GM23338 (cell line): ENCODE measurements around the gene SLC50A1. TPM values are rescaled to one million over a fixed set of nuclear protein-coding genes. Genes with fewer than 3 reads are reported as not detected.

Source experiments
- ATAC-seq: fragments of 200-7000 bp; cut with Tn5 transposase; 3 replicates; pipeline ENCODE4 v1.9.1; 2020
- DNase-seq: peaks from one replicate; pipeline ENCODE4 v3.0.0-alpha.2; 2015; ENCODE audit warnings: low spot score
- H2AFZ ChIP-seq: fragments of 200-600 bp; sonication (generic); 2 replicates; pipeline ENCODE4 v1.8.0; 2016; ENCODE audit warnings: antibody characterized with exemption, mild to moderate bottlenecking, moderate library complexity
- H3F3A ChIP-seq: fragments of 200-600 bp; sonication (generic); replicated peaks from 2 replicates; pipeline ENCODE4 v1.8.0; 2017; ENCODE audit warnings: antibody characterized with exemption, mixed run types, low read depth
- H3K27ac ChIP-seq: fragments of 200-600 bp; sonication (generic); 2 replicates; pipeline ENCODE4 v1.6.1; 2016; ENCODE audit warnings: low read depth
- H3K27me3 ChIP-seq: fragments of 200-600 bp; sonication (generic); 2 replicates; pipeline ENCODE4 v1.8.0; 2016; ENCODE audit warnings: mild to moderate bottlenecking, mixed run types, moderate library complexity; ENCODE audit not compliant: insufficient read depth
- H3K36me3 ChIP-seq: fragments of 200-600 bp; sonication (generic); 2 replicates; pipeline ENCODE4 v1.8.0; 2016; ENCODE audit warnings: mild to moderate bottlenecking; ENCODE audit not compliant: insufficient read depth
- H3K4me1 ChIP-seq: fragments of 200-600 bp; sonication (generic); 2 replicates; pipeline ENCODE4 v1.8.0; 2016; ENCODE audit warnings: mild to moderate bottlenecking, moderate library complexity; ENCODE audit not compliant: insufficient read depth
- H3K4me2 ChIP-seq: fragments of 200-600 bp; sonication (generic); 2 replicates; pipeline ENCODE4 v1.7.1; 2017; ENCODE audit warnings: mixed run types
- H3K4me3 ChIP-seq: fragments of 200-600 bp; sonication (generic); 2 replicates; pipeline ENCODE4 v1.6.1; 2016; ENCODE audit warnings: mixed run types
- H3K79me2 ChIP-seq: fragments of 200-600 bp; sonication (generic); replicated peaks from 2 replicates; pipeline ENCODE4 v1.8.0; 2017; ENCODE audit warnings: mild to moderate bottlenecking; ENCODE audit not compliant: insufficient read depth
- H3K9me2 ChIP-seq: fragments of 200-600 bp; sonication (generic); 2 replicates; pipeline ENCODE4 v1.8.0; 2017; ENCODE audit not compliant: insufficient read depth
- H4K20me1 ChIP-seq: fragments of 200-600 bp; sonication (generic); replicated peaks from 2 replicates; pipeline ENCODE4 v1.8.0; 2017; ENCODE audit warnings: mild to moderate bottlenecking; ENCODE audit not compliant: insufficient read depth
- H3K27ac Mint-ChIP-seq: 2 replicates; pipeline ENCODE4 v1.8.0; 2020; ENCODE audit warnings: inconsistent platforms, mild to moderate bottlenecking, moderate library complexity, mixed read lengths
- H3K27me3 Mint-ChIP-seq: 3 replicates; pipeline ENCODE4 v1.8.0; 2022; ENCODE audit warnings: low read depth, mild to moderate bottlenecking, moderate library complexity, mixed read lengths, inconsistent platforms; ENCODE audit not compliant: insufficient read depth, poor library complexity
- H3K36me3 Mint-ChIP-seq: 3 replicates; pipeline ENCODE4 v1.8.0; 2021; ENCODE audit warnings: low read depth, mild to moderate bottlenecking, inconsistent platforms, moderate library complexity, mixed read lengths
- H3K4me1 Mint-ChIP-seq: 3 replicates; pipeline ENCODE4 v1.8.0; 2020; ENCODE audit warnings: mild to moderate bottlenecking, inconsistent platforms, mixed read lengths
- H3K4me3 Mint-ChIP-seq: 3 replicates; pipeline ENCODE4 v1.8.0; 2021; ENCODE audit warnings: moderate library complexity, mild to moderate bottlenecking, inconsistent platforms, mixed read lengths
- H3K9me3 Mint-ChIP-seq: 3 replicates; pipeline ENCODE4 v1.8.0; 2020; ENCODE audit warnings: moderate library complexity, mild to moderate bottlenecking, inconsistent platforms, mixed read lengths
- EZH2 ChIP-seq: fragments of 200-600 bp; sonication (generic); IDR thresholded peaks from one replicate; pipeline ENCODE4 v1.8.0; 2017; ENCODE audit warnings: antibody characterized with exemption, mild to moderate bottlenecking, low read depth; ENCODE audit not compliant: unreplicated experiment
- NANOG ChIP-seq: IDR thresholded peaks from 2 replicates; pipeline ENCODE4 v1.6.1; 2016; ENCODE audit warnings: antibody characterized with exemption, borderline replicate concordance
- REST ChIP-seq: IDR thresholded peaks from one replicate; pipeline ENCODE4 v1.6.1; 2018; ENCODE audit warnings: antibody characterized with exemption; ENCODE audit not compliant: unreplicated experiment
- ZNF331 ChIP-seq: fragments of 250-450 bp; sonication (Bioruptor Pico); IDR thresholded peaks from 2 replicates; pipeline ENCODE4 v1.5.0; 2020; ENCODE audit warnings: low read depth, mild to moderate bottlenecking, moderate library complexity
- polyA plus RNA-seq: library from polyadenylated mRNA; unstranded; fragments of >200 nt; fragmentation: Nextera tagmentation; extraction: Ambion mirVana; gene quantifications from 2 replicates; pipeline ENCODE4 v1.2.1, GENCODE V29; 2016
- total RNA-seq: library from RNA; depleted of rRNA; stranded (reverse); fragments of >200 nt; shearing (Covaris generic); gene quantifications from 2 replicates; pipeline ENCODE4 v1.2.3, GENCODE V29; 2014
- TF ChIP-seq, protein P1 (sequence below), 2 experiments: fragments of 200-600 bp in 1 of 2; sonication (generic) in 1 of 2; conservative IDR thresholded peaks; 2 replicates each; pipeline versions ENCODE4 v1.5.1 to v1.6.1; 2016 to 2017; ENCODE audit warnings: antibody characterized with exemption in 2 of 2, low read depth in 2 of 2, mild to moderate bottlenecking in 2 of 2, moderate library complexity in 1 of 2
- TF ChIP-seq, protein P2 (sequence below): IDR thresholded peaks from 2 replicates; pipeline ENCODE4 v1.6.1; 2016; ENCODE audit warnings: antibody characterized with exemption

The SLC50A1 gene
- total and polyA plus RNA-seq, 2 experiments from 2014 or later = 30.0 to 63.9 TPM

GRCh38 chr1:155107309-155108264, 28.1 kb upstream of the SLC50A1 start:
- H3K36me3 ChIP-seq = no peaks in the 10 kb centered on the region
- Mint-ChIP-seq H3K36me3 (no peaks in the 10 kb centered on the region), H3K4me1 (0 out of 3 replicates have a peak, but pooled peaks cover 2% of the 10 kb centered on the region), H3K27me3 (peaks cover 1% of the 10 kb centered on the region), H3K27ac (no peak overlapping the region), H3K4me3 (no peak overlapping the region), H3K9me3 (no peaks in the 10 kb centered on the region)
- 0 out of 2 replicates have a peak, but pooled peaks cover 3% of the 10 kb centered on the region for H3F3A ChIP-seq
- H2AFZ ChIP-seq = 0 out of 2 replicates have a peak overlapping the region, but pooled peaks have one; percentile 23
- DNase-seq = no peak
- H3K4me1 ChIP-seq = no peaks in the 10 kb centered on the region; the same call in 1 of the 2 replicates
- H3K9me2 ChIP-seq = no peaks in the 10 kb centered on the region
- TF ChIP-seq REST = no peak
- TF ChIP-seq, protein P1, sequence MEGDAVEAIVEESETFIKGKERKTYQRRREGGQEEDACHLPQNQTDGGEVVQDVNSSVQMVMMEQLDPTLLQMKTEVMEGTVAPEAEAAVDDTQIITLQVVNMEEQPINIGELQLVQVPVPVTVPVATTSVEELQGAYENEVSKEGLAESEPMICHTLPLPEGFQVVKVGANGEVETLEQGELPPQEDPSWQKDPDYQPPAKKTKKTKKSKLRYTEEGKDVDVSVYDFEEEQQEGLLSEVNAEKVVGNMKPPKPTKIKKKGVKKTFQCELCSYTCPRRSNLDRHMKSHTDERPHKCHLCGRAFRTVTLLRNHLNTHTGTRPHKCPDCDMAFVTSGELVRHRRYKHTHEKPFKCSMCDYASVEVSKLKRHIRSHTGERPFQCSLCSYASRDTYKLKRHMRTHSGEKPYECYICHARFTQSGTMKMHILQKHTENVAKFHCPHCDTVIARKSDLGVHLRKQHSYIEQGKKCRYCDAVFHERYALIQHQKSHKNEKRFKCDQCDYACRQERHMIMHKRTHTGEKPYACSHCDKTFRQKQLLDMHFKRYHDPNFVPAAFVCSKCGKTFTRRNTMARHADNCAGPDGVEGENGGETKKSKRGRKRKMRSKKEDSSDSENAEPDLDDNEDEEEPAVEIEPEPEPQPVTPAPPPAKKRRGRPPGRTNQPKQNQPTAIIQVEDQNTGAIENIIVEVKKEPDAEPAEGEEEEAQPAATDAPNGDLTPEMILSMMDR (conservative IDR thresholded peaks at IDR 0.05; ENCODE audit: low read depth in 2 of 2) = peak in 1 of 2 experiments; percentile 21; a peak in 2 of 4 replicates
- no peak for TF ChIP-seq ZNF331 (CRISPR knock-in tag)
- no peak for TF ChIP-seq EZH2
- no peak for TF ChIP-seq NANOG
- TF ChIP-seq, protein P2, sequence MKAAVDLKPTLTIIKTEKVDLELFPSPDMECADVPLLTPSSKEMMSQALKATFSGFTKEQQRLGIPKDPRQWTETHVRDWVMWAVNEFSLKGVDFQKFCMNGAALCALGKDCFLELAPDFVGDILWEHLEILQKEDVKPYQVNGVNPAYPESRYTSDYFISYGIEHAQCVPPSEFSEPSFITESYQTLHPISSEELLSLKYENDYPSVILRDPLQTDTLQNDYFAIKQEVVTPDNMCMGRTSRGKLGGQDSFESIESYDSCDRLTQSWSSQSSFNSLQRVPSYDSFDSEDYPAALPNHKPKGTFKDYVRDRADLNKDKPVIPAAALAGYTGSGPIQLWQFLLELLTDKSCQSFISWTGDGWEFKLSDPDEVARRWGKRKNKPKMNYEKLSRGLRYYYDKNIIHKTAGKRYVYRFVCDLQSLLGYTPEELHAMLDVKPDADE = no peak
- H3K4me3 ChIP-seq = no peak overlapping the region
- H3K27ac ChIP-seq = no peak overlapping the region
- H3K27me3 ChIP-seq = no peaks in the 10 kb centered on the region
- no peak overlapping the region for H3K4me2 ChIP-seq
- H4K20me1 ChIP-seq = no peaks in the 10 kb centered on the region
- no peaks in the 10 kb centered on the region for H3K79me2 ChIP-seq
- no peak for ATAC-seq
